ENCODE data around the gene M6PR. TPM values are rescaled to one million over a fixed set of nuclear protein-coding genes. Genes with fewer than 3 reads are reported as not detected.
A peak's percentile ranks its signal among the peaks of the same experiment; 100 is the strongest.
"Not testable (repeated sequence)": the region's sequence is repeated elsewhere in the genome, so short reads cannot be mapped to it uniquely, and the experiment has no call there.

M6PR gene
- total RNA-seq, 1 donor from 2014 or later: 259 TPM

DNA sequence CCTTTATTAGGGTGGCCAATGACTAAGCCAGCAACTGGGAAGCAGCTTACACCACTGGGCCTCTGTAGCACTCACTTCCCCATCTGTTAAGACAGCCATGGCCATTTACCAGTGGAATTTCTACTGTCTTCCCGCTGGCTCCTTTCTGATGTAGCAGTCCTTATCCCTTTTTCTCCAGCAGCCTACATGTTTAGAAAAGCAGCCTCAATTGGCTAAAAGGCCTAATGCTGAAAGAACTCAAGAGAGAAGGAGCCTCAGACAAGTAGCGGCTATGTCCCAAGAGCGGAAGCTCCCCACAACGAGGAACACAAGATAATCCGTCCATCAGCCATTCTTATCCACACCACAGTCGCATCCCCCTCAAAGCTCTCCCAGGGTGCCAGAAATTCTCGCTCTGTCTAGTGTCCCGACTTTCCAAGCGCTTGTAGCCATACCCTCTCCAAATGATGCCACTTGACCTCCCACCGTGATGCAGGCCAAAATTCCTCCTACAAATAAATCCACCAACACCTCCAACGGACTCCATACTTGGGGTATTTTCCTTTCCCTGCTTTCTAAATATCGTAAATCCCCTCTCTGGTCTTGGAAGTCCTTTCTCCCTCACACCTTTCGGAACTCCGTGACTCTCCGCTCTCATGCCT is 624 bp downstream of the M6PR start:
- no peak for FAIRE-seq
- H3K4me3 ChIP-seq (ENCODE audit: low read depth, low read length): peak overlapping the region; percentile 73
- no peaks in the 10 kb centered on the region for H3K27me3 ChIP-seq (ENCODE audit: control insufficient read depth, insufficient read depth, low read length)
- TF ChIP-seq, protein P1, sequence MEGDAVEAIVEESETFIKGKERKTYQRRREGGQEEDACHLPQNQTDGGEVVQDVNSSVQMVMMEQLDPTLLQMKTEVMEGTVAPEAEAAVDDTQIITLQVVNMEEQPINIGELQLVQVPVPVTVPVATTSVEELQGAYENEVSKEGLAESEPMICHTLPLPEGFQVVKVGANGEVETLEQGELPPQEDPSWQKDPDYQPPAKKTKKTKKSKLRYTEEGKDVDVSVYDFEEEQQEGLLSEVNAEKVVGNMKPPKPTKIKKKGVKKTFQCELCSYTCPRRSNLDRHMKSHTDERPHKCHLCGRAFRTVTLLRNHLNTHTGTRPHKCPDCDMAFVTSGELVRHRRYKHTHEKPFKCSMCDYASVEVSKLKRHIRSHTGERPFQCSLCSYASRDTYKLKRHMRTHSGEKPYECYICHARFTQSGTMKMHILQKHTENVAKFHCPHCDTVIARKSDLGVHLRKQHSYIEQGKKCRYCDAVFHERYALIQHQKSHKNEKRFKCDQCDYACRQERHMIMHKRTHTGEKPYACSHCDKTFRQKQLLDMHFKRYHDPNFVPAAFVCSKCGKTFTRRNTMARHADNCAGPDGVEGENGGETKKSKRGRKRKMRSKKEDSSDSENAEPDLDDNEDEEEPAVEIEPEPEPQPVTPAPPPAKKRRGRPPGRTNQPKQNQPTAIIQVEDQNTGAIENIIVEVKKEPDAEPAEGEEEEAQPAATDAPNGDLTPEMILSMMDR (IDR thresholded peaks at IDR 0.05; ENCODE audit: insufficient read depth, low read length, severe bottlenecking): no peak
- peaks cover 4% of the 10 kb centered on the region for H3K36me3 ChIP-seq (ENCODE audit: control insufficient read depth, insufficient read depth, low read length)
- DNase-seq (ENCODE audit: low read depth): peak; percentile 17

DNA sequence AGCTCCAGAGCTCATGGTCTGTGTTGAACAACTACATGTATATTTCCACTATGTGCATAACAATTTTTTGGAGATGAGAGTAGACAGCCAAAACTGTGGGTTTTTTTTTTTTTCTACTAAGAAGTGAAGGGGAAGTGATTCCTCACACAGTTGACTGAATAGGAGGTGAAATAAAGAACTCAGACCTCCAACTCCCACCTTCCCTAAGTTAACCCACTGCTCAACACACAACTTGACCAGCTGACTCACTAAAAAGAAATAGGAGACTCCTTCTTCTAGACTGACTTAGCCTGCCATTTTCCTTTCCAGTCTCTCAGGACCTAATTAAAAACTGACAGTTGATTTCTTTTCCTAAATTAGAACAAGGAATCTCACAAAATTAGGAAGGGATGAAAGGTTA is 1.7 kb downstream of the M6PR start:
- FAIRE-seq: no peak
- no peaks in the 10 kb centered on the region for H3K27me3 ChIP-seq (ENCODE audit: control insufficient read depth, insufficient read depth, low read length)
- DNase-seq (ENCODE audit: low read depth): no peak
- no peak overlapping the region for H3K4me3 ChIP-seq (ENCODE audit: low read depth, low read length)
- H3K36me3 ChIP-seq (ENCODE audit: control insufficient read depth, insufficient read depth, low read length): peaks cover 8% of the 10 kb centered on the region
- TF ChIP-seq, protein P1 (IDR thresholded peaks at IDR 0.05; ENCODE audit: insufficient read depth, low read length, severe bottlenecking): no peak

DNA sequence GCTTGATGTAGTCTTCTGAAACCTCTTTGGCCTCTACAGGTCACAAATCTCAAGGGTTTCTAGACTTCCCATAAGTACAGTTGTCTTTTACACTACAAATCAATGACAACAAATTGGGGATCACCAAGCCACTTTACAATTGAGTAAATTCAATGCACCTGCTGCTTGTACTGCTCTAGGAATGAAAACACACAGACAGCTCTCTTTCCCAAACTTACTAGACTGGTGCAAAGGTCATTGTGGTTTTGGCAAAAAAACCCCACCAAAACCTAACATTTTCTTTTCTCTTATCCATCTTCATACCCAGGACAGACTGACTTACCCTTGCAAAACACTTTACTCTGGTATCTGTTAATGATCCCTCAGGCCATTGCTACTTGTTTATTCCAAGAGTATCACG is 2.7 kb downstream of the M6PR start:
- TF ChIP-seq, protein P1 (IDR thresholded peaks at IDR 0.05; ENCODE audit: insufficient read depth, low read length, severe bottlenecking): no peak
- FAIRE-seq: no peak
- Histone ChIP-seq H3K36me3 (ENCODE audit: control insufficient read depth, insufficient read depth, low read length) (peaks cover 13% of the 10 kb centered on the region), H3K27me3 (ENCODE audit: control insufficient read depth, insufficient read depth, low read length) (no peaks in the 10 kb centered on the region), H3K4me3 (ENCODE audit: low read depth, low read length) (no peak overlapping the region)
- DNase-seq (ENCODE audit: low read depth): no peak

DNA sequence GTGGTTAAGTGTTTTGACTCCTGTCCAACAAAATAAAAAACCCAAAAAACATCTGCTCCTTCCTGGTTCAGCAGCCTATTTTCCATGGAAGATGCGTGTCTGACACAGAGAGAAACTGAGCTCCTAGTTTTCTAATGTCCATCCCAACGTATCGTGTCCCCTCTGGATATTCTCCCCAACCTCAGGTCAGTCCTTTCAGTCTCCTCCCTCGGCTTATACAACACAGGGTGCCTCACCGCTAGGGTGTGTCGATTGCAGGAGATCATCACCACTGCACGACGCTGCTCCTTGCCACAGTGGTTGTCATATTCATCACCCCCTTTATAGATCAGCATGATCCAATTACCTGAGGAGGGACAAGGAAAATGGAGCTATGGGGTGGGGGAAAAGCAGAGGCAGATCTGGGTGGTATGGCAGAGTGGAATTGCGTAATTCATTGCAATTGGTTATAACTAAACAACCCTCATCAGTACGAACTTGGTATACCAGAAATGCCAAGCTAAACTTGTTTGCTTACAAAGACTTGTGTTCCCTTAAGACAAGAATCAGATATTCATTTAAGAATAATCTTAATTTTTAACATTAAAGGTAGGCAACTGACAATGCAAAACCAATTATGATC is 5.8 kb downstream of the M6PR start:
- Histone ChIP-seq H3K4me3 (ENCODE audit: low read depth, low read length) (no peak overlapping the region), H3K36me3 (ENCODE audit: control insufficient read depth, insufficient read depth, low read length) (peaks cover 16% of the 10 kb centered on the region), H3K27me3 (ENCODE audit: control insufficient read depth, insufficient read depth, low read length) (no peaks in the 10 kb centered on the region)
- no peak for FAIRE-seq
- no peak for DNase-seq (ENCODE audit: low read depth)
- TF ChIP-seq, protein P1 (IDR thresholded peaks at IDR 0.05; ENCODE audit: insufficient read depth, low read length, severe bottlenecking): no peak

DNA sequence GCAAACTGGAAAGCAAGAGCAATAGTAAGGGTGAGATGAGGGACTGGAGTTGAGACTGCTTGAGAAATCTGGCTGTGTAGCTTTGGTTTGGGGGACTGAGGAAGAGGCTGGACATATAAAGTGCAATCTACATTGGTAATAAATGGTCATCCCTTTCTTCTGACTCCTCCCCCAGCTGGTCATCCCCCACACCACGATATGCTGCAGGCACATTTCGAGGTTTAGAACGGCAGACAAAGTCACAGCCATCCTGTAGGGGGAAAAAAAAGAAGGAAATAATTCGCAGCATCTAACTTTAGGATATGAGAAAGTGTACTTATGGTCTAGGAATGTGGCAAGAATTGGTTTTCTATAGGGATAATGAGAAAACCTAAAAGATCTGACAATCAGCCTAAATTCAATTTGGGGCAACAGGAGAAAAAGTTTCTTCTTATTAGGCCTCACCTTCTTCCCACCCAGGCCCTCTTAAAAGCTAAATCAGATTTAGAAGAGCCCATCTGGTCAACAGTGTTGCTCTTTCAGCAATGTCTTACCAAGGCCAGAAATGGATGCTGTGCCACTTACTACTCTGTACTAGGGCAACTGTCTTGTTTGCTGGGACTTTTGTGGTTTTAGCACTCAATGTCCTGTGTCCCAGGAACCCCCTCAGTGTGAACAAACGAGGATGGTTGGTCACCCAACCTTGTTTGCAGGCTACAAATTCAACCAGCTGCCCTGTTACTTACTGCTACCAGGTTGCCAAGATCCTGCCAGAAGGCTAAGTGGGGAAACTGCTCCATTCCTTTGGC is 7.6 kb downstream of the M6PR start:
- Histone ChIP-seq H3K4me3 (ENCODE audit: low read depth, low read length) (no peak overlapping the region), H3K36me3 (ENCODE audit: control insufficient read depth, insufficient read depth, low read length) (peaks cover 16% of the 10 kb centered on the region), H3K27me3 (ENCODE audit: control insufficient read depth, insufficient read depth, low read length) (no peaks in the 10 kb centered on the region)
- no peak for DNase-seq (ENCODE audit: low read depth)
- FAIRE-seq: no peak
- TF ChIP-seq, protein P1 (IDR thresholded peaks at IDR 0.05; ENCODE audit: insufficient read depth, low read length, severe bottlenecking): no peak

DNA sequence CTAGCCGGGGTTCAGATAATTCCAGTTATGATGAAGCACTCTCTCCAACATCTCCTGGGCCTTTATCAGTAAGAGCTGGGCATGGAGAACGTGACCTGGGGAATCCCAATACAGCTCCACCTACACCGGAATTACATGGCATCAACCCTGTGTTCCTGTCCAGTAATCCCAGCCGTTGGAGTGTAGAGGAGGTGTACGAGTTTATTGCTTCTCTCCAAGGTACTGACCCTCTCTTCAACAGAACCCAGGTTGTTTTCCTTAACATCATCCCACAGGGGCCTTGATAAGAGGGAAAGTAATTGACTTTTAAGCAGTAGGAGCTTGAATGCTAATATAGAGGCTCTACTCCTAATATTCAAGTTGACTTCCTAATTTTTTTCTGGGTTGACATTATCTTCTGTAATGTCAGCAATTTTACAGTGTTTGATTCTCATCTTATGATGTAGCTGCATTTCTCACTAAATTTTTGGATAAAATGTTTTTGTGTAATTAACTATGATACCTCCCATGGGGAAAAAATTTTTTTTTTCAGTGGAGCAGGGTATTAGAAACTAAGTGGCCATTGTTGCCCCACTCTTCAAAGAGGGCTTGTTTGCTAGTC is 11.5 kb downstream of the M6PR start:
- H3K4me3 ChIP-seq (ENCODE audit: low read depth, low read length); H3K36me3 ChIP-seq (ENCODE audit: control insufficient read depth, insufficient read depth, low read length); DNase-seq (ENCODE audit: low read depth); H3K27me3 ChIP-seq (ENCODE audit: control insufficient read depth, insufficient read depth, low read length): not testable (repeated sequence)
- peak; percentile 93 for FAIRE-seq
